Glomerular visceral epithelial cell (primary cell): ENCODE data around the gene MUC6.

Source experiments
- DNase-seq: peaks from one replicate; pipeline ENCODE4 v3.0.0-alpha.2; 2016; ENCODE audit errors: extremely low spot score

The MUC6 gene

GRCh38 chr11:1036931-1037330 is 413 bp upstream of the MUC6 start:
- DNase-seq, result no peak

- no peak for DNase-seq
Observed at GRCh38 chr11:1035577-1036283, 788 bp downstream of the MUC6 start.

GRCh38 chr11:1034456-1035295 is 1.8 kb downstream of the MUC6 start:
- DNase-seq, result no peak

- no peak for DNase-seq
Observed at GRCh38 chr11:1034001-1034400, 2.5 kb downstream of the MUC6 start.

- DNase-seq, result no peak
Observed at GRCh38 chr11:1033016-1033798, 3.3 kb downstream of the MUC6 start.

GRCh38 chr11:1032310-1032891 is 4.1 kb downstream of the MUC6 start:
- no peak for DNase-seq

- DNase-seq, result no peak
Observed at GRCh38 chr11:1031121-1031899, 5.2 kb downstream of the MUC6 start.

GRCh38 chr11:1030556-1030955 is 6.0 kb downstream of the MUC6 start:
- no peak for DNase-seq

- DNase-seq, result no peak
Observed at GRCh38 chr11:1030086-1030485, 6.4 kb downstream of the MUC6 start.

- no peak for DNase-seq
Observed at GRCh38 chr11:1029654-1030053, 6.9 kb downstream of the MUC6 start.

GRCh38 chr11:1029051-1029450 is 7.5 kb downstream of the MUC6 start:
- no peak for DNase-seq

GRCh38 chr11:1028616-1029015 is 7.9 kb downstream of the MUC6 start:
- no peak for DNase-seq

- DNase-seq, result no peak
Observed at GRCh38 chr11:1028291-1028540, 8.3 kb downstream of the MUC6 start.

GRCh38 chr11:1027483-1028290 is 8.8 kb downstream of the MUC6 start:
- DNase-seq, result no peak

GRCh38 chr11:1026641-1027482 is 9.7 kb downstream of the MUC6 start:
- DNase-seq, result no peak

GRCh38 chr11:1026163-1026450 is 10.4 kb downstream of the MUC6 start:
- DNase-seq, result no peak

- peak; percentile 6 for DNase-seq
Observed at GRCh38 chr11:1025410-1026162, 10.9 kb downstream of the MUC6 start.

- DNase-seq, result no peak
Observed at GRCh38 chr11:1024597-1025409, 11.7 kb downstream of the MUC6 start.
